GM12878 (cell line): ENCODE data around the gene RTP3.

ENCODE experiments used
- FOXK2 ChIP-seq: fragments of 450-650 bp; IDR thresholded peaks from 2 replicates; pipeline ENCODE4 v1.6.1; 2017; ENCODE audit warnings: mild to moderate bottlenecking, moderate library complexity
- RAD21 ChIP-seq: IDR thresholded peaks from 2 replicates; pipeline ENCODE4 v1.6.1; 2011; ENCODE audit warnings: mild to moderate bottlenecking, low read depth, low read length, moderate library complexity; ENCODE audit not compliant: insufficient read depth
- SIN3A ChIP-seq: IDR thresholded peaks from 2 replicates; pipeline ENCODE4 v1.6.1; 2012; ENCODE audit warnings: low read depth, low read length, improper control_type of control experiment
- ZNF24 ChIP-seq: fragments of 450-650 bp; IDR thresholded peaks from 2 replicates; pipeline ENCODE4 v1.6.1; 2017; ENCODE audit warnings: antibody characterized with exemption, mild to moderate bottlenecking
- TF ChIP-seq, protein P1 (sequence below), 3 experiments: IDR thresholded peaks in 2 of 3; conservative IDR thresholded peaks in 1 of 3; 2 replicates each; pipeline ENCODE4 v1.5.1; 2011; ENCODE audit warnings: low read depth in 3 of 3, low read length in 3 of 3, mild to moderate bottlenecking in 3 of 3, control low read depth in 2 of 3, moderate library complexity in 2 of 3, inconsistent platforms in 1 of 3, mixed read lengths in 1 of 3; ENCODE audit not compliant: control insufficient read depth in 2 of 3, insufficient read depth in 1 of 3; ENCODE audit errors: extremely low read depth in 1 of 3

DNA sequence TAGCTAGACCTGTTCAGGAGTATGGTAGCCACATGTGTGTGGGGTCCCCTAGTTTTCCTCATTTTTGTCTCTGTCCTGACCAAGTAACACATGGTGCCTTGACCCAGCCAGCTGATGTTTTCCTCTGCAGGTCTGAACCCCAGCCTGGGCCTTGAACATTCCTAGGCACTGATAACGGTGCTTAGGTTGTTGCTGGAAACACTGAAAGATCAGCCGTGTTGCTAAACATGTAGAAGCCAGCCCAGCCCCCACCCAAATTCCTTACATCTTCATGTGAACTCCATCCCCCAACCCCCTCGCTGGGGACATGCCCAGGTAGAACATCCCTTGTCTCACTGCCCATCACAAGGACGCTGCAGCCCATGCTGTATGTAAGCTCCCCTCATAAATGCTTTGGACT lies 18.7 kb downstream of the RTP3 start:
- TF ChIP-seq ZNF24, result no peak
- TF ChIP-seq SIN3A, result no peak
- TF ChIP-seq RAD21, result no peak
- no peak for TF ChIP-seq FOXK2
- TF ChIP-seq, protein P1, sequence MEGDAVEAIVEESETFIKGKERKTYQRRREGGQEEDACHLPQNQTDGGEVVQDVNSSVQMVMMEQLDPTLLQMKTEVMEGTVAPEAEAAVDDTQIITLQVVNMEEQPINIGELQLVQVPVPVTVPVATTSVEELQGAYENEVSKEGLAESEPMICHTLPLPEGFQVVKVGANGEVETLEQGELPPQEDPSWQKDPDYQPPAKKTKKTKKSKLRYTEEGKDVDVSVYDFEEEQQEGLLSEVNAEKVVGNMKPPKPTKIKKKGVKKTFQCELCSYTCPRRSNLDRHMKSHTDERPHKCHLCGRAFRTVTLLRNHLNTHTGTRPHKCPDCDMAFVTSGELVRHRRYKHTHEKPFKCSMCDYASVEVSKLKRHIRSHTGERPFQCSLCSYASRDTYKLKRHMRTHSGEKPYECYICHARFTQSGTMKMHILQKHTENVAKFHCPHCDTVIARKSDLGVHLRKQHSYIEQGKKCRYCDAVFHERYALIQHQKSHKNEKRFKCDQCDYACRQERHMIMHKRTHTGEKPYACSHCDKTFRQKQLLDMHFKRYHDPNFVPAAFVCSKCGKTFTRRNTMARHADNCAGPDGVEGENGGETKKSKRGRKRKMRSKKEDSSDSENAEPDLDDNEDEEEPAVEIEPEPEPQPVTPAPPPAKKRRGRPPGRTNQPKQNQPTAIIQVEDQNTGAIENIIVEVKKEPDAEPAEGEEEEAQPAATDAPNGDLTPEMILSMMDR (IDR thresholded peaks at IDR 0.05 in 2 of 3, conservative IDR thresholded peaks at IDR 0.05 in 1 of 3; ENCODE audit: control insufficient read depth in 2 of 3, extremely low read depth in 1 of 3, insufficient read depth in 1 of 3, low read depth in 3 of 3, low read length in 3 of 3), result no peak
